GM12878 (cell line): ENCODE measurements around the gene BCAS4. TPM values are rescaled to one million over a fixed set of nuclear protein-coding genes. Genes with fewer than 3 reads are reported as not detected.

Source experiments
- ATAC-seq: fragments of 200-7000 bp; cut with Tn5 transposase; 3 replicates; pipeline ENCODE4 v1.9.1; 2020; ENCODE audit warnings: mild to moderate bottlenecking, moderate library complexity
- BruUV-seq: library from RNA; stranded (reverse); fragments of 400-500 nt; replicated peaks from 2 replicates; lab custom pipeline; 2021; lab: Mats Ljungman, UMichigan
- CTCF ChIA-PET: fragments of 300-600 bp; sonication (Branson Sonifier 250); formaldehyde crosslinking; extraction: SDS; loops from one replicate; lab custom pipeline; 2021; ENCODE audit warnings: inconsistent platforms; lab: Yijun Ruan, JAX
- POLR2A ChIA-PET: fragments of 350-600 bp; formaldehyde crosslinking; extraction: SDS; loops from one replicate; lab custom pipeline; 2021; ENCODE audit warnings: inconsistent platforms; lab: Charles Lee
- RAD21 ChIA-PET: fragments of 300-600 bp; sonication (Branson Sonifier 250); formaldehyde crosslinking; loops from one replicate; lab custom pipeline; 2023; ENCODE audit warnings: antibody characterized with exemption; ENCODE audit not compliant: unreplicated experiment; lab: Charles Lee
- SMC1A ChIA-PET: fragments of 300-600 bp; sonication (Branson Sonifier 250); formaldehyde crosslinking; loops from one replicate; lab custom pipeline; 2023; ENCODE audit not compliant: unreplicated experiment, uncharacterized antibody; lab: Charles Lee
- DNase-seq: peaks from one replicate; pipeline ENCODE4 v3.0.0-alpha.2; 2011; ENCODE audit warnings: low read depth, low spot score
- FAIRE-seq: peaks from 3 replicates; lab custom pipeline; 2011; peaks lifted over from hg19 to GRCh38; lab: Jason Lieb, UNC
- H2AFZ ChIP-seq: 2 replicates; pipeline ENCODE4 v1.6.0; 2011; ENCODE audit warnings: low read depth, low read length, control low read depth; ENCODE audit not compliant: control insufficient read depth
- H3K27ac ChIP-seq: 2 replicates; pipeline ENCODE4 v1.5.1; 2011; ENCODE audit warnings: control low read depth; ENCODE audit not compliant: control insufficient read depth, insufficient read depth
- H3K27me3 ChIP-seq, 2 experiments: replicated peaks in 1 of 2; 2 replicates each; pipeline versions ENCODE4 v1.6.0 to v1.6.1; 2011; ENCODE audit warnings: low read length in 1 of 2; ENCODE audit not compliant: control insufficient read depth in 2 of 2, insufficient read depth in 2 of 2
- H3K36me3 ChIP-seq, 2 experiments: 2 replicates each; pipeline ENCODE4 v1.5.1; 2011; ENCODE audit warnings: low read length in 1 of 2; ENCODE audit not compliant: control insufficient read depth in 2 of 2, insufficient read depth in 2 of 2
- H3K4me1 ChIP-seq: 2 replicates; pipeline ENCODE4 v1.6.1; 2011; ENCODE audit warnings: mild to moderate bottlenecking, low read length, moderate library complexity, mixed read lengths; ENCODE audit not compliant: control insufficient read depth, insufficient read depth
- H3K4me2 ChIP-seq: 2 replicates; pipeline ENCODE4 v1.6.0; 2011; ENCODE audit warnings: control low read depth; ENCODE audit not compliant: control insufficient read depth, insufficient read depth
- H3K4me3 ChIP-seq: fragments of 200-600 bp; sonication (generic); 2 replicates; pipeline ENCODE4 v1.5.1; 2016
- H3K79me2 ChIP-seq: 2 replicates; pipeline ENCODE4 v1.6.0; 2011; ENCODE audit warnings: low read length; ENCODE audit not compliant: control insufficient read depth, insufficient read depth
- H3K9ac ChIP-seq: 2 replicates; pipeline ENCODE4 v1.8.0; 2011; ENCODE audit warnings: low read length, control low read depth, mixed read lengths; ENCODE audit not compliant: control insufficient read depth, insufficient read depth
- H3K9me3 ChIP-seq: replicated peaks from 3 replicates; pipeline ENCODE4 v1.5.1; 2011; ENCODE audit warnings: mild to moderate bottlenecking, low read length; ENCODE audit not compliant: control insufficient read depth, insufficient read depth
- H4K20me1 ChIP-seq: 2 replicates; pipeline ENCODE4 v1.6.0; 2011; ENCODE audit not compliant: control insufficient read depth, insufficient read depth
- BACH1 ChIP-seq: fragments of 450-650 bp; IDR thresholded peaks from 2 replicates; pipeline ENCODE4 v1.6.1; 2017; ENCODE audit warnings: mild to moderate bottlenecking, borderline replicate concordance
- BCL11A ChIP-seq: IDR thresholded peaks from 2 replicates; pipeline ENCODE4 v1.6.1; 2011; ENCODE audit warnings: low read depth, low read length
- DPF2 ChIP-seq: fragments of 450-650 bp; IDR thresholded peaks from 2 replicates; pipeline ENCODE4 v1.6.1; 2017; ENCODE audit warnings: mild to moderate bottlenecking
- ETV6 ChIP-seq, 2 experiments: fragments of 450-650 bp in 1 of 2; IDR thresholded peaks in 1 of 2; conservative IDR thresholded peaks in 1 of 2; 2 replicates each; pipeline ENCODE4 v1.6.1; 2014; ENCODE audit warnings: antibody characterized with exemption in 1 of 2, borderline replicate concordance in 1 of 2, low read depth in 1 of 2, mild to moderate bottlenecking in 1 of 2, moderate library complexity in 1 of 2
- KAT2A ChIP-seq: conservative IDR thresholded peaks from 2 replicates; pipeline ENCODE4 v1.6.1; 2011; ENCODE audit warnings: low read depth, low read length; ENCODE audit not compliant: control insufficient read depth
- SIN3A ChIP-seq: IDR thresholded peaks from 2 replicates; pipeline ENCODE4 v1.6.1; 2012; ENCODE audit warnings: low read depth, low read length, improper control_type of control experiment
- SMAD1 ChIP-seq: fragments of 450-650 bp; IDR thresholded peaks from 2 replicates; pipeline ENCODE4 v1.6.1; 2018; ENCODE audit warnings: mild to moderate bottlenecking, low read depth; ENCODE audit not compliant: partially characterized antibody
- SREBF1 ChIP-seq: IDR thresholded peaks from 2 replicates; pipeline ENCODE4 v1.6.1; 2012; ENCODE audit warnings: mild to moderate bottlenecking, low read length
- TBL1XR1 ChIP-seq: IDR thresholded peaks from 2 replicates; pipeline ENCODE4 v1.6.1; 2012; ENCODE audit warnings: low read depth, low read length, improper control_type of control experiment
- TCF7 ChIP-seq: IDR thresholded peaks from 2 replicates; pipeline ENCODE4 v1.6.1; 2014; ENCODE audit warnings: antibody characterized with exemption, borderline replicate concordance
- USF1 ChIP-seq: IDR thresholded peaks from 2 replicates; pipeline ENCODE4 v1.6.1; 2011; ENCODE audit warnings: borderline replicate concordance, low read depth, mild to moderate bottlenecking, moderate library complexity, mixed read lengths, low read length; ENCODE audit not compliant: insufficient read depth; ENCODE audit errors: extremely low read length
- WGBS: methylation state at CpG from one replicate; pipeline ENCODE4 v1.1.6; 2016; ENCODE audit warnings: low lambda C conversion rate; ENCODE audit not compliant: insufficient replicate concordance, insufficient coverage; ENCODE audit errors: missing lambda C conversion rate; 5-methylcytosine and 5-hydroxymethylcytosine counted together
- in situ Hi-C: fragments of 300-500 bp; cut with MboI; formaldehyde crosslinking; loops from 9 replicates; pipeline ENCODE4 v1.14.3; 2018; ENCODE audit warnings: mixed read lengths
- intact Hi-C: fragments of 100-400 bp; cut with micrococcal nuclease; formaldehyde crosslinking; loops from one replicate; pipeline ENCODE4 v1.14.2; 2022; ENCODE audit not compliant: unreplicated experiment
- polyA plus RNA-seq, 11 experiments: library from polyadenylated mRNA; depleted of rRNA in 4 of 11; unstranded in 6 of 11; stranded (reverse) in 5 of 11; fragments of >200 nt; fragmentation: Nextera tagmentation in 4 of 11; fragmentation: Illumina TruSeq in 1 of 11; extraction: Ambion mirVana in 4 of 11; extraction: Trizol in 1 of 11; gene quantifications; 1 replicate in 1 of 11; 2 replicates in 10 of 11; pipeline versions ENCODE4 v1.2.1 to v1.2.3, GENCODE V29; 2011 to 2016; ENCODE audit warnings: inconsistent platforms in 2 of 11, missing spikeins in 2 of 11, low read depth in 1 of 11
- total RNA-seq, 4 experiments: library from RNA; depleted of rRNA in 3 of 4; stranded (reverse); fragments of >200 nt in 3 of 4; fragmentation: Illumina TruSeq in 1 of 4; extraction: Trizol in 1 of 4; gene quantifications; 2 replicates each; pipeline versions ENCODE4 v1.2.1 to v1.2.3, GENCODE V29; 2013 to 2021
- TF ChIP-seq, protein P1 (sequence below): fragments of 450-650 bp; IDR thresholded peaks from 2 replicates; pipeline ENCODE4 v1.6.1; 2014; ENCODE audit warnings: mild to moderate bottlenecking
- TF ChIP-seq, protein P2 (sequence below): IDR thresholded peaks from 2 replicates; pipeline ENCODE4 v1.6.1; 2012; ENCODE audit warnings: improper control_type of control experiment, low read depth, low read length; ENCODE audit not compliant: insufficient replicate concordance

Gene BCAS4
- total and polyA plus RNA-seq, 10 of the 15 experiments (the other 5 are each of a cell fraction or from before 2014, with no cell fraction given) = 14.8 to 214 (median 65.3) TPM

DNA sequence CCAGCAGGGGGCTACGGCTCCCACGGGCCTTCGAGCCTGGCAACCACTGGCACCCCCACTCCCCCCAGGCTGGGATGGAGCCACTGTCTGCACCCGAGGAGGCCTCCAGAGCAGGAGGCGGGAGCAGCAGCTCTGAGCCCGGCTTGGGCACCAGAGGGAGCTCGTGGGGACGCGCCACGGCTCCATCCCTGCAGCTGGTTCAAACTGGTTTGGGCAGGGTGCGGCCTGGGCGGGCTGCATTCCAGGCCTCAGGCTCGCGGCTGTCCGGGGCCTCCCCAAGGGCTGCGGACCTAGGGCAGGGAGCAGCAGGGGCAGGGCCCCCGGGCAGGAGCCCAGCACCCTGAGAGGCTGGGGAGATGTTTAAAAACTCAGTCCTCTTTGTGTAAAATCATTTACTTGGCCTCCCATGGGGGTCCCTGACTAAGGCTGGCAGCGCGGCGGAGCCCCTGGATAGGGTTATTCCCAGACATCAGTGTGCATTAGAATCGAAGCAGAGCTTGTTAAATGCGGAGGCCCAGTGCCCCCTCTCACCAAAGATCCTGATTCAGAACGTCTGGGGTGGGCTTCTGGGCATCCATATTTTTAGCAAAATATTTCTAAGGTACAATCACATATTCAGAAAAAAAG, 4.1 kb upstream of the BCAS4 start:
- SMC1A ChIA-PET = interaction anchor here (0.7 to 6.8 kb wide), 10 partner anchors 8 to 197 kb away, joined by 3 to 90 read pairs (median 4); partner anchors contain the start of genes ADNP, DPM1 and MOCS3
- no peak for TF ChIP-seq KAT2A
- TF ChIP-seq TCF7 = no peak
- TF ChIP-seq, protein P1, sequence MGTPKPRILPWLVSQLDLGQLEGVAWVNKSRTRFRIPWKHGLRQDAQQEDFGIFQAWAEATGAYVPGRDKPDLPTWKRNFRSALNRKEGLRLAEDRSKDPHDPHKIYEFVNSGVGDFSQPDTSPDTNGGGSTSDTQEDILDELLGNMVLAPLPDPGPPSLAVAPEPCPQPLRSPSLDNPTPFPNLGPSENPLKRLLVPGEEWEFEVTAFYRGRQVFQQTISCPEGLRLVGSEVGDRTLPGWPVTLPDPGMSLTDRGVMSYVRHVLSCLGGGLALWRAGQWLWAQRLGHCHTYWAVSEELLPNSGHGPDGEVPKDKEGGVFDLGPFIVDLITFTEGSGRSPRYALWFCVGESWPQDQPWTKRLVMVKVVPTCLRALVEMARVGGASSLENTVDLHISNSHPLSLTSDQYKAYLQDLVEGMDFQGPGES = no peak
- no peak for TF ChIP-seq SIN3A
- no peak for TF ChIP-seq SREBF1
- TF ChIP-seq DPF2 = peak; percentile 69; the same call in 1 of the 2 replicates
- TF ChIP-seq TBL1XR1 = no peak
- peak; percentile 93 for TF ChIP-seq BACH1
- no peak for TF ChIP-seq BCL11A
- TF ChIP-seq USF1 = no peak
- no peak for TF ChIP-seq SMAD1
- peak in 1 of 2 experiments; percentile 82; a peak in 2 of 4 replicates for TF ChIP-seq ETV6 (conservative IDR thresholded peaks at IDR 0.05 in 1 of 2, IDR thresholded peaks at IDR 0.05 in 1 of 2; ENCODE audit: borderline replicate concordance in 1 of 2, low read depth in 1 of 2)
- TF ChIP-seq, protein P2, sequence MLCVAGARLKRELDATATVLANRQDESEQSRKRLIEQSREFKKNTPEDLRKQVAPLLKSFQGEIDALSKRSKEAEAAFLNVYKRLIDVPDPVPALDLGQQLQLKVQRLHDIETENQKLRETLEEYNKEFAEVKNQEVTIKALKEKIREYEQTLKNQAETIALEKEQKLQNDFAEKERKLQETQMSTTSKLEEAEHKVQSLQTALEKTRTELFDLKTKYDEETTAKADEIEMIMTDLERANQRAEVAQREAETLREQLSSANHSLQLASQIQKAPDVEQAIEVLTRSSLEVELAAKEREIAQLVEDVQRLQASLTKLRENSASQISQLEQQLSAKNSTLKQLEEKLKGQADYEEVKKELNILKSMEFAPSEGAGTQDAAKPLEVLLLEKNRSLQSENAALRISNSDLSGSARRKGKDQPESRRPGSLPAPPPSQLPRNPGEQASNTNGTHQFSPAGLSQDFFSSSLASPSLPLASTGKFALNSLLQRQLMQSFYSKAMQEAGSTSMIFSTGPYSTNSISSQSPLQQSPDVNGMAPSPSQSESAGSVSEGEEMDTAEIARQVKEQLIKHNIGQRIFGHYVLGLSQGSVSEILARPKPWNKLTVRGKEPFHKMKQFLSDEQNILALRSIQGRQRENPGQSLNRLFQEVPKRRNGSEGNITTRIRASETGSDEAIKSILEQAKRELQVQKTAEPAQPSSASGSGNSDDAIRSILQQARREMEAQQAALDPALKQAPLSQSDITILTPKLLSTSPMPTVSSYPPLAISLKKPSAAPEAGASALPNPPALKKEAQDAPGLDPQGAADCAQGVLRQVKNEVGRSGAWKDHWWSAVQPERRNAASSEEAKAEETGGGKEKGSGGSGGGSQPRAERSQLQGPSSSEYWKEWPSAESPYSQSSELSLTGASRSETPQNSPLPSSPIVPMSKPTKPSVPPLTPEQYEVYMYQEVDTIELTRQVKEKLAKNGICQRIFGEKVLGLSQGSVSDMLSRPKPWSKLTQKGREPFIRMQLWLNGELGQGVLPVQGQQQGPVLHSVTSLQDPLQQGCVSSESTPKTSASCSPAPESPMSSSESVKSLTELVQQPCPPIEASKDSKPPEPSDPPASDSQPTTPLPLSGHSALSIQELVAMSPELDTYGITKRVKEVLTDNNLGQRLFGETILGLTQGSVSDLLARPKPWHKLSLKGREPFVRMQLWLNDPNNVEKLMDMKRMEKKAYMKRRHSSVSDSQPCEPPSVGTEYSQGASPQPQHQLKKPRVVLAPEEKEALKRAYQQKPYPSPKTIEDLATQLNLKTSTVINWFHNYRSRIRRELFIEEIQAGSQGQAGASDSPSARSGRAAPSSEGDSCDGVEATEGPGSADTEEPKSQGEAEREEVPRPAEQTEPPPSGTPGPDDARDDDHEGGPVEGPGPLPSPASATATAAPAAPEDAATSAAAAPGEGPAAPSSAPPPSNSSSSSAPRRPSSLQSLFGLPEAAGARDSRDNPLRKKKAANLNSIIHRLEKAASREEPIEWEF = no peak

More for the DNA sequence above, 4.1 kb upstream of the BCAS4 start:
- ATAC-seq = peak; percentile 83
- ChIA-PET CTCF (interaction anchor here (0.6 to 13.7 kb wide), 31 partner anchors 9 to 523 kb away, joined by 3 to 336 read pairs (median 4); partner anchors contain the start of genes ADNP, DPM1 and MOCS3), POLR2A (interaction anchor here (0.6 to 1.5 kb wide), 8 partner anchors 9 to 141 kb away, joined by 3 to 11 read pairs (median 4); no protein-coding TSS in a partner anchor), RAD21 (interaction anchor here (0.7 to 2.8 kb wide), 13 partner anchors 9 to 517 kb away, joined by 3 to 36 read pairs (median 4); partner anchors contain the start of gene ADNP)
- Histone ChIP-seq H3K27me3 (no peaks in the 10 kb centered on the region), H4K20me1 (no peaks in the 10 kb centered on the region), H3K27ac (peak overlapping the region; percentile 65), H3K4me1 (peaks cover 10% of the 10 kb centered on the region), H3K36me3 (no peaks in the 10 kb centered on the region), H3K4me2 (peak overlapping the region; percentile 73; the same call in 1 of the 2 replicates), H3K4me3 (no peak overlapping the region; the same call in 1 of the 2 replicates), H3K9me3 (no peaks in the 10 kb centered on the region), H3K79me2 (peaks cover 8% of the 10 kb centered on the region), H3K9ac (peak overlapping the region; percentile 72), H2AFZ (peak overlapping the region; percentile 80)
- peak; percentile 93 for FAIRE-seq
- in situ Hi-C loops (loop anchor here (5.0 kb wide), 1 partner anchor 517 kb away; no protein-coding TSS in a partner anchor), intact Hi-C loops (loop anchor here (2.0 to 5.0 kb wide), 4 partner anchors 60 to 517 kb away; partner anchors contain the start of gene PARD6B)
- 7% methylated on average over 22 of the region's 23 CpGs for WGBS
- no TSS peak for BruUV-seq
- DNase-seq = peak; percentile 51
